NCI-H2227 treated with DMSO at 0.1 percent for 48 hours (cell line): Measurements from ENCODE around the gene P2RX4.
"Not testable (repeated sequence)": the region's sequence is repeated elsewhere in the genome, so short reads cannot be mapped to it uniquely, and the experiment has no call there.

Source experiments
- DNase-seq: peaks from one replicate; lab custom pipeline; 2025; lab: John Stamatoyannopoulos, UW

P2RX4 gene

GRCh38 chr12:121188227-121188626 lies 21.7 kb upstream of the P2RX4 start:
- no peak for DNase-seq

GRCh38 chr12:121189131-121189530 lies 20.8 kb upstream of the P2RX4 start:
- no peak for DNase-seq

GRCh38 chr12:121189619-121190155 lies 20.2 kb upstream of the P2RX4 start:
- DNase-seq: no peak

GRCh38 chr12:121190523-121191031 lies 19.4 kb upstream of the P2RX4 start:
- DNase-seq: no peak

- DNase-seq: no peak
Measured at GRCh38 chr12:121191151-121191550, 18.8 kb upstream of the P2RX4 start.

- no peak for DNase-seq
Measured at GRCh38 chr12:121196902-121197301, 13.0 kb upstream of the P2RX4 start.

GRCh38 chr12:121198949-121199348 lies 11.0 kb upstream of the P2RX4 start:
- no peak for DNase-seq

GRCh38 chr12:121201140-121201539 lies 8.8 kb upstream of the P2RX4 start:
- DNase-seq: not testable (repeated sequence)

- no peak for DNase-seq
Measured at GRCh38 chr12:121202407-121203355, 7.2 kb upstream of the P2RX4 start.

GRCh38 chr12:121203482-121203881 lies 6.4 kb upstream of the P2RX4 start:
- no peak for DNase-seq

- no peak for DNase-seq
Measured at GRCh38 chr12:121205491-121205890, 4.4 kb upstream of the P2RX4 start.

GRCh38 chr12:121208571-121208970 lies 1.4 kb upstream of the P2RX4 start:
- DNase-seq: not testable (repeated sequence)

- no peak for DNase-seq
Measured at GRCh38 chr12:121209221-121209620, 708 bp upstream of the P2RX4 start.

GRCh38 chr12:121212875-121213274 lies 2.9 kb downstream of the P2RX4 start:
- DNase-seq: no peak

GRCh38 chr12:121214166-121214777 lies 4.3 kb downstream of the P2RX4 start:
- no peak for DNase-seq

GRCh38 chr12:121214855-121215745 lies 5.2 kb downstream of the P2RX4 start:
- DNase-seq: no peak

GRCh38 chr12:121216102-121216501 lies 6.2 kb downstream of the P2RX4 start:
- DNase-seq: no peak

GRCh38 chr12:121217063-121217462 lies 7.1 kb downstream of the P2RX4 start:
- no peak for DNase-seq

GRCh38 chr12:121217761-121218160 lies 7.8 kb downstream of the P2RX4 start:
- DNase-seq: no peak

- no peak for DNase-seq
Measured at GRCh38 chr12:121218588-121219352, 8.8 kb downstream of the P2RX4 start.
